ENCODE data around the gene CAPN10.

Gene CAPN10

DNA sequence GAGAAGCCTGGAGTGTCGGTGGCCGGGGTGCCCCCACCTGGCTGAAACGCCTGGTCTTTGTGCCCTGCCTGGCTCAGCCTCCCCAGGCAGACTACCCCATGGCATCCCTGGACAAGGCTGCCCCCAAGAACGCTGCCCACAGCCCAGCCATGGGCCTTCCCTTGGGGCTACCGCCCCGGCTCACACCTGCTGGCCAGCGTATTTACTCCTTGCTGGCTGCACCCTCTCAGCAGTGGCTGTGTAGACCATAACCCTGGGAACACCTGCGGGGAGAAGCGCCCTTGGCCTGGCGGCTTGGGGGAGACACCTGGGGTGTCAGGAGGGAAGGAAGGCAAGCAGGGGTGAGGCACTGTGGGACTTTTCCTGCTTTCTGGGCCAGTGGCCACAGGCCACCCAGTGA, 17.3 kb downstream of the CAPN10 start:
- Histone ChIP-seq H2BK15ac (ENCODE audit: low read length) (no peak overlapping the region), H4K8ac (ENCODE audit: low read depth, low read length) (no peak overlapping the region), H2AK5ac (ENCODE audit: low read depth, low read length) (peak overlapping the region; percentile 37), H3K4me3 (ENCODE audit: low read length in 2 of 2) (no peak overlapping the region), H3K79me1 (ENCODE audit: low read depth, low read length) (peaks cover 2% of the 10 kb centered on the region), H3K9ac (ENCODE audit: low read depth, low read length, poor library complexity) (no peak overlapping the region), H3K14ac (ENCODE audit: low read length) (no peak overlapping the region), H3K4me2 (ENCODE audit: insufficient read depth, low read length, poor library complexity, severe bottlenecking) (no peak overlapping the region), H3K9me3 (replicated peaks in 1 of 2; ENCODE audit: control insufficient read depth in 2 of 2, insufficient read depth in 1 of 2, low read depth in 1 of 2, low read length in 2 of 2) (no peaks in the 10 kb centered on the region), H3K4me1 (ENCODE audit: control insufficient read depth in 2 of 2, insufficient read depth in 1 of 2, low read depth in 1 of 2, low read length in 2 of 2) (no peaks in the 10 kb centered on the region), H3K18ac (ENCODE audit: low read length) (no peak overlapping the region), H3K23ac (ENCODE audit: low read depth, low read length, poor library complexity) (no peak overlapping the region), H2BK5ac (ENCODE audit: low read length) (peak overlapping the region; percentile 68), H2BK12ac (ENCODE audit: low read length) (no peak overlapping the region), H3K27ac (replicated peaks; ENCODE audit: low read length) (no peak overlapping the region), H3K27me3 (ENCODE audit: control insufficient read depth in 3 of 3, insufficient read depth in 3 of 3, low read depth in 1 of 3, low read length in 3 of 3) (no peaks in the 10 kb centered on the region), H3K4ac (ENCODE audit: low read length) (no peak overlapping the region), H2BK120ac (ENCODE audit: low read depth, low read length) (no peak overlapping the region), H4K91ac (ENCODE audit: low read depth, low read length, poor library complexity) (peak overlapping the region; percentile 12), H3K36me3 (replicated peaks in 1 of 2; ENCODE audit: control insufficient read depth in 2 of 2, insufficient read depth in 2 of 2, low read length in 2 of 2) (peaks cover 5 to 7% of the 10 kb centered on the region in 2 donors), H2AFZ (ENCODE audit: low read length) (peak overlapping the region; percentile 90)
- no peak for DNase-seq (ENCODE audit: low spot score)
- no CpG with 5 or more reads among the region's 10 CpGs for WGBS, 2 donors (ENCODE audit: extremely low coverage in 2 of 2, insufficient read length in 2 of 2, insufficient replicate concordance in 1 of 2)

GRCh38 chr2:240604291-240604938, 17.9 kb downstream of the CAPN10 start:
- H3K4me3 ChIP-seq (ENCODE audit: low read length in 2 of 2) = peak overlapping the region in 1 of 2 donors; percentile 41
- peaks cover 2% of the 10 kb centered on the region for H3K79me1 ChIP-seq (ENCODE audit: low read depth, low read length)
- no peak overlapping the region for H3K4ac ChIP-seq (ENCODE audit: low read length)
- H2BK5ac ChIP-seq (ENCODE audit: low read length) = peak overlapping the region; percentile 68
- H3K14ac ChIP-seq (ENCODE audit: low read length) = no peak overlapping the region
- H3K27ac ChIP-seq (replicated peaks; ENCODE audit: low read length) = no peak overlapping the region
- WGBS, 2 donors (ENCODE audit: extremely low coverage in 2 of 2, insufficient read length in 2 of 2, insufficient replicate concordance in 1 of 2) = no CpG with 5 or more reads among the region's 11 CpGs
- no peak overlapping the region for H3K18ac ChIP-seq (ENCODE audit: low read length)
- peak overlapping the region; percentile 37 for H2AK5ac ChIP-seq (ENCODE audit: low read depth, low read length)
- peak overlapping the region; percentile 90 for H2AFZ ChIP-seq (ENCODE audit: low read length)
- peaks cover 2 to 4% of the 10 kb centered on the region in 2 donors for H3K36me3 ChIP-seq (replicated peaks in 1 of 2; ENCODE audit: control insufficient read depth in 2 of 2, insufficient read depth in 2 of 2, low read length in 2 of 2)
- no peaks in the 10 kb centered on the region for H3K4me1 ChIP-seq (ENCODE audit: control insufficient read depth in 2 of 2, insufficient read depth in 1 of 2, low read depth in 1 of 2, low read length in 2 of 2)
- H4K91ac ChIP-seq (ENCODE audit: low read depth, low read length, poor library complexity) = no peak overlapping the region
- H3K9me3 ChIP-seq (replicated peaks in 1 of 2; ENCODE audit: control insufficient read depth in 2 of 2, insufficient read depth in 1 of 2, low read depth in 1 of 2, low read length in 2 of 2) = no peaks in the 10 kb centered on the region
- H3K9ac ChIP-seq (ENCODE audit: low read depth, low read length, poor library complexity) = no peak overlapping the region
- no peak overlapping the region for H2BK15ac ChIP-seq (ENCODE audit: low read length)
- H3K27me3 ChIP-seq (ENCODE audit: control insufficient read depth in 3 of 3, insufficient read depth in 3 of 3, low read depth in 1 of 3, low read length in 3 of 3) = no peaks in the 10 kb centered on the region
- H3K23ac ChIP-seq (ENCODE audit: low read depth, low read length, poor library complexity) = no peak overlapping the region
- H2BK120ac ChIP-seq (ENCODE audit: low read depth, low read length) = no peak overlapping the region
- no peak overlapping the region for H2BK12ac ChIP-seq (ENCODE audit: low read length)
- no peak overlapping the region for H4K8ac ChIP-seq (ENCODE audit: low read depth, low read length)
- DNase-seq (ENCODE audit: low spot score) = no peak
- no peak overlapping the region for H3K4me2 ChIP-seq (ENCODE audit: insufficient read depth, low read length, poor library complexity, severe bottlenecking)

GRCh38 chr2:240604939-240605716, 18.6 kb downstream of the CAPN10 start:
- H2AK5ac ChIP-seq (ENCODE audit: low read depth, low read length) = peak overlapping the region; percentile 23
- no peak overlapping the region for H2BK15ac ChIP-seq (ENCODE audit: low read length)
- H3K4me3 ChIP-seq (ENCODE audit: low read length in 2 of 2) = peak overlapping the region in 1 of 2 donors; percentile 41
- H3K4me2 ChIP-seq (ENCODE audit: insufficient read depth, low read length, poor library complexity, severe bottlenecking) = no peak overlapping the region
- H3K4me1 ChIP-seq (ENCODE audit: control insufficient read depth in 2 of 2, insufficient read depth in 1 of 2, low read depth in 1 of 2, low read length in 2 of 2) = no peaks in the 10 kb centered on the region
- H3K4ac ChIP-seq (ENCODE audit: low read length) = no peak overlapping the region
- H4K8ac ChIP-seq (ENCODE audit: low read depth, low read length) = no peak overlapping the region
- H4K91ac ChIP-seq (ENCODE audit: low read depth, low read length, poor library complexity) = no peak overlapping the region
- H3K14ac ChIP-seq (ENCODE audit: low read length) = no peak overlapping the region
- peak overlapping the region; percentile 69 for H3K23ac ChIP-seq (ENCODE audit: low read depth, low read length, poor library complexity)
- no peaks in the 10 kb centered on the region for H3K27me3 ChIP-seq (ENCODE audit: control insufficient read depth in 3 of 3, insufficient read depth in 3 of 3, low read depth in 1 of 3, low read length in 3 of 3)
- no peak overlapping the region for H2BK5ac ChIP-seq (ENCODE audit: low read length)
- peaks cover 2% of the 10 kb centered on the region for H3K79me1 ChIP-seq (ENCODE audit: low read depth, low read length)
- DNase-seq (ENCODE audit: low spot score) = no peak
- no peak overlapping the region for H3K18ac ChIP-seq (ENCODE audit: low read length)
- H3K27ac ChIP-seq (replicated peaks; ENCODE audit: low read length) = no peak overlapping the region
- no peaks in the 10 kb centered on the region for H3K9me3 ChIP-seq (replicated peaks in 1 of 2; ENCODE audit: control insufficient read depth in 2 of 2, insufficient read depth in 1 of 2, low read depth in 1 of 2, low read length in 2 of 2)
- H3K36me3 ChIP-seq (replicated peaks in 1 of 2; ENCODE audit: control insufficient read depth in 2 of 2, insufficient read depth in 2 of 2, low read length in 2 of 2) = peaks cover 0 to 2% of the 10 kb centered on the region in 2 donors
- H2BK12ac ChIP-seq (ENCODE audit: low read length) = no peak overlapping the region
- H2BK120ac ChIP-seq (ENCODE audit: low read depth, low read length) = no peak overlapping the region
- H2AFZ ChIP-seq (ENCODE audit: low read length) = peak overlapping the region; percentile 90
- WGBS, 2 donors (ENCODE audit: extremely low coverage in 2 of 2, insufficient read length in 2 of 2, insufficient replicate concordance in 1 of 2) = no CpG with 5 or more reads among the region's 19 CpGs
- H3K9ac ChIP-seq (ENCODE audit: low read depth, low read length, poor library complexity) = no peak overlapping the region

Measured in neuronal stem cell (in vitro differentiated cells).